ENCODE measurements around the gene LTBP1. TPM values are rescaled to one million over a fixed set of nuclear protein-coding genes. Genes with fewer than 3 reads are reported as not detected.

Gene LTBP1
- polyA plus RNA-seq, 2 of the 4 experiments (the other 2 are of a cell fraction), result 23.8 to 30.4 TPM

GRCh38 chr2:33287507-33288005 lies 340.8 kb downstream of the LTBP1 start:
- ChIA-PET POLR2A (no interaction called here), CTCF (interaction anchor here (0.7 to 1.5 kb wide), 2 partner anchors 28 to 295 kb away, joined by 3 to 4 read pairs; no protein-coding TSS in a partner anchor)
- H3K4me1 ChIP-seq, result peaks cover 24% of the 10 kb centered on the region
- WGBS (ENCODE audit: missing lambda C conversion rate), result 70% methylated on average over 2 of the region's 2 CpGs
- no peak overlapping the region for H3K27ac ChIP-seq
- DNase-seq (ENCODE audit: low read depth in 1 of 2, low spot score in 1 of 2), result no peak
- TF ChIP-seq POLR2A (IDR thresholded peaks at IDR 0.05; ENCODE audit: low read length) (no peak), HDAC2 (IDR thresholded peaks at IDR 0.05) (no peak), CHD2 (IDR thresholded peaks at IDR 0.05; ENCODE audit: low read length, partially characterized antibody) (no peak), SREBF2 (IDR thresholded peaks at IDR 0.05) (no peak), E2F6 (IDR thresholded peaks at IDR 0.05; ENCODE audit: borderline replicate concordance, low read depth) (no peak), HMGXB4 (CRISPR knock-in tag; IDR thresholded peaks at IDR 0.05; ENCODE audit: borderline replicate concordance) (no peak), SMC3 (IDR thresholded peaks at IDR 0.05) (no peak), PHF8 (IDR thresholded peaks at IDR 0.05; ENCODE audit: borderline replicate concordance, low read depth) (no peak), HOXA7 (CRISPR knock-in tag; IDR thresholded peaks at IDR 0.05) (no peak), KDM5A (IDR thresholded peaks at IDR 0.05) (no peak), NFE2L2 (conservative IDR thresholded peaks at IDR 0.05; ENCODE audit: low read length) (no peak)
- TF ChIP-seq, protein P1, sequence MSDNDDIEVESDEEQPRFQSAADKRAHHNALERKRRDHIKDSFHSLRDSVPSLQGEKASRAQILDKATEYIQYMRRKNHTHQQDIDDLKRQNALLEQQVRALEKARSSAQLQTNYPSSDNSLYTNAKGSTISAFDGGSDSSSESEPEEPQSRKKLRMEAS (IDR thresholded peaks at IDR 0.05), result no peak
- TF ChIP-seq, protein P2, sequence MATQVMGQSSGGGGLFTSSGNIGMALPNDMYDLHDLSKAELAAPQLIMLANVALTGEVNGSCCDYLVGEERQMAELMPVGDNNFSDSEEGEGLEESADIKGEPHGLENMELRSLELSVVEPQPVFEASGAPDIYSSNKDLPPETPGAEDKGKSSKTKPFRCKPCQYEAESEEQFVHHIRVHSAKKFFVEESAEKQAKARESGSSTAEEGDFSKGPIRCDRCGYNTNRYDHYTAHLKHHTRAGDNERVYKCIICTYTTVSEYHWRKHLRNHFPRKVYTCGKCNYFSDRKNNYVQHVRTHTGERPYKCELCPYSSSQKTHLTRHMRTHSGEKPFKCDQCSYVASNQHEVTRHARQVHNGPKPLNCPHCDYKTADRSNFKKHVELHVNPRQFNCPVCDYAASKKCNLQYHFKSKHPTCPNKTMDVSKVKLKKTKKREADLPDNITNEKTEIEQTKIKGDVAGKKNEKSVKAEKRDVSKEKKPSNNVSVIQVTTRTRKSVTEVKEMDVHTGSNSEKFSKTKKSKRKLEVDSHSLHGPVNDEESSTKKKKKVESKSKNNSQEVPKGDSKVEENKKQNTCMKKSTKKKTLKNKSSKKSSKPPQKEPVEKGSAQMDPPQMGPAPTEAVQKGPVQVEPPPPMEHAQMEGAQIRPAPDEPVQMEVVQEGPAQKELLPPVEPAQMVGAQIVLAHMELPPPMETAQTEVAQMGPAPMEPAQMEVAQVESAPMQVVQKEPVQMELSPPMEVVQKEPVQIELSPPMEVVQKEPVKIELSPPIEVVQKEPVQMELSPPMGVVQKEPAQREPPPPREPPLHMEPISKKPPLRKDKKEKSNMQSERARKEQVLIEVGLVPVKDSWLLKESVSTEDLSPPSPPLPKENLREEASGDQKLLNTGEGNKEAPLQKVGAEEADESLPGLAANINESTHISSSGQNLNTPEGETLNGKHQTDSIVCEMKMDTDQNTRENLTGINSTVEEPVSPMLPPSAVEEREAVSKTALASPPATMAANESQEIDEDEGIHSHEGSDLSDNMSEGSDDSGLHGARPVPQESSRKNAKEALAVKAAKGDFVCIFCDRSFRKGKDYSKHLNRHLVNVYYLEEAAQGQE (IDR thresholded peaks at IDR 0.05), result no peak
- TF ChIP-seq, protein P3, sequence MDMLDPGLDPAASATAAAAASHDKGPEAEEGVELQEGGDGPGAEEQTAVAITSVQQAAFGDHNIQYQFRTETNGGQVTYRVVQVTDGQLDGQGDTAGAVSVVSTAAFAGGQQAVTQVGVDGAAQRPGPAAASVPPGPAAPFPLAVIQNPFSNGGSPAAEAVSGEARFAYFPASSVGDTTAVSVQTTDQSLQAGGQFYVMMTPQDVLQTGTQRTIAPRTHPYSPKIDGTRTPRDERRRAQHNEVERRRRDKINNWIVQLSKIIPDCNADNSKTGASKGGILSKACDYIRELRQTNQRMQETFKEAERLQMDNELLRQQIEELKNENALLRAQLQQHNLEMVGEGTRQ (IDR thresholded peaks at IDR 0.05), result no peak
- FAIRE-seq, result no peak
- 0 out of 3 replicates have a peak, but pooled peaks cover 4% of the 10 kb centered on the region for H3K9me3 ChIP-seq
- H3K4me2 ChIP-seq, result no peak overlapping the region
- no peak overlapping the region for H3K4me3 ChIP-seq
- no peak for ATAC-seq

DNA sequence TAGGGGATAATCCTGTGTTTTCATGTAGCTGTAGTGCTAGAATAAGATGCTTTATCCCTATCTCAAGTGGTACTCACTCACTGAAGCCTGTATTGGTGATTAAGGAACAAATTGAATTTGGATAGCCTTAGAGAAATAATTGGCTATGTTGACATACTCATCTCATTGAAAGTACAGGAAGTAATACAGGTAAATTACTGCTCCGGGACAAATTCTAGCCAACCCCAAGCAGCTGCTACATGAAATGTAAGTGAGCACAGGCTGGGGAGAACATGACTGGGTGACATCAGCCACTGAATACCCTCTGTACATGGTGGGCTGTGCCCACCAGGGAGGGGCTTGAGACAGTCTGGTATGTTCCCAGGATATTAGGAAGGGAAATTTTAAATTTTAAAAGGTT lies 341.3 kb downstream of the LTBP1 start:
- FAIRE-seq, result no peak
- Histone ChIP-seq H3K4me3 (no peak overlapping the region), H3K27ac (no peak overlapping the region), H3K4me2 (no peak overlapping the region), H3K4me1 (peaks cover 28% of the 10 kb centered on the region), H3K9me3 (0 out of 3 replicates have a peak, but pooled peaks cover 4% of the 10 kb centered on the region)
- CTCF ChIA-PET, result interaction anchor here (0.7 to 1.5 kb wide), 2 partner anchors 28 to 294 kb away, joined by 3 to 4 read pairs; no protein-coding TSS in a partner anchor
- WGBS (ENCODE audit: missing lambda C conversion rate), result 100% methylated on average over 1 of the region's 1 CpG
- DNase-seq (ENCODE audit: low read depth in 1 of 2, low spot score in 1 of 2), result no peak
- ATAC-seq, result no peak
- TF ChIP-seq NR3C1 (IDR thresholded peaks at IDR 0.05) (no peak), TFCP2L1 (CRISPR knock-in tag; IDR thresholded peaks at IDR 0.05) (no peak), BHLHE40 (IDR thresholded peaks at IDR 0.05; ENCODE audit: low read depth, low read length) (no peak), ZFP36 (IDR thresholded peaks at IDR 0.05; ENCODE audit: borderline replicate concordance, partially characterized antibody) (no peak), POLR2A (IDR thresholded peaks at IDR 0.05; ENCODE audit: low read length) (no peak)
- POLR2A ChIA-PET, result no interaction called here
